HepG2 (cell line): Measurements from ENCODE around the gene EXPH5. TPM values are rescaled to one million over a fixed set of nuclear protein-coding genes. Genes with fewer than 3 reads are reported as not detected.

Experiments
- ADNP ChIP-seq: sonication (generic); formaldehyde crosslinking; IDR thresholded peaks from 2 replicates; pipeline ENCODE4 v1.4.0; 2020; ENCODE audit warnings: missing genetic modification reagents
- ARID4A ChIP-seq: sonication (generic); formaldehyde crosslinking; IDR thresholded peaks from 2 replicates; pipeline ENCODE4 v1.5.0; 2020; ENCODE audit warnings: mild to moderate bottlenecking, missing genetic modification reagents, borderline replicate concordance
- DNMT3B ChIP-seq: conservative IDR thresholded peaks from 2 replicates; pipeline ENCODE4 v1.6.1; 2016; ENCODE audit warnings: missing biosample characterization, control low read depth
- FOXC1 ChIP-seq: sonication (generic); formaldehyde crosslinking; IDR thresholded peaks from 2 replicates; pipeline ENCODE4 v1.8.0; 2022; ENCODE audit warnings: mild to moderate bottlenecking, missing genetic modification reagents, borderline replicate concordance
- HDAC1 ChIP-seq: sonication (generic); formaldehyde crosslinking; IDR thresholded peaks from 2 replicates; pipeline ENCODE4 v1.5.1; 2020; ENCODE audit warnings: mild to moderate bottlenecking, missing genetic modification reagents
- HOXA5 ChIP-seq: sonication (generic); formaldehyde crosslinking; IDR thresholded peaks from 2 replicates; pipeline ENCODE4 v1.4.0; 2020; ENCODE audit warnings: missing genetic modification reagents
- NONO ChIP-seq, 2 experiments: fragments of 450-650 bp in 1 of 2; sonication (generic) in 1 of 2; formaldehyde crosslinking in 1 of 2; IDR thresholded peaks in 1 of 2; conservative IDR thresholded peaks in 1 of 2; 2 replicates each; pipeline versions ENCODE4 v1.6.1 to v1.8.0; 2017 to 2022; ENCODE audit warnings: mild to moderate bottlenecking in 1 of 2, missing genetic modification reagents in 1 of 2, moderate library complexity in 1 of 2
- PHF21A ChIP-seq: sonication (generic); formaldehyde crosslinking; IDR thresholded peaks from 2 replicates; pipeline ENCODE4 v1.5.0; 2020; ENCODE audit warnings: mild to moderate bottlenecking, missing genetic modification reagents
- PRDM4 ChIP-seq: sonication (generic); formaldehyde crosslinking; IDR thresholded peaks from 2 replicates; pipeline ENCODE4 v1.9.0; 2021; ENCODE audit warnings: missing genetic modification reagents, borderline replicate concordance
- RBAK ChIP-seq: sonication (generic); formaldehyde crosslinking; IDR thresholded peaks from 2 replicates; pipeline ENCODE4 v1.5.1; 2020; ENCODE audit warnings: mild to moderate bottlenecking, missing genetic modification reagents
- TCF12 ChIP-seq, 2 experiments: fragments of 450-650 bp in 1 of 2; sonication (generic) in 1 of 2; formaldehyde crosslinking in 1 of 2; IDR thresholded peaks; 2 replicates each; pipeline versions ENCODE4 v1.6.1 to v1.8.0; 2017 to 2022; ENCODE audit warnings: antibody characterized with exemption in 1 of 2, mild to moderate bottlenecking in 1 of 2, missing genetic modification reagents in 1 of 2, moderate library complexity in 1 of 2
- TCF7L2 ChIP-seq: IDR thresholded peaks from 2 replicates; pipeline ENCODE4 v1.6.1; 2011; ENCODE audit warnings: mild to moderate bottlenecking, low read depth, low read length, moderate library complexity
- THYN1 ChIP-seq: sonication (generic); formaldehyde crosslinking; IDR thresholded peaks from 2 replicates; pipeline ENCODE4 v1.8.1; 2023; ENCODE audit warnings: low read depth, mild to moderate bottlenecking, moderate library complexity, missing genetic modification reagents, borderline replicate concordance
- ZBTB26 ChIP-seq: IDR thresholded peaks from 2 replicates; pipeline ENCODE4 v1.6.1; 2016; ENCODE audit warnings: missing compliant biosample characterization, missing genetic modification reagents, borderline replicate concordance
- ZNF282 ChIP-seq: fragments of 450-650 bp; IDR thresholded peaks from 2 replicates; pipeline ENCODE4 v1.6.1; 2018; ENCODE audit not compliant: partially characterized antibody
- ZNF30 ChIP-seq: sonication (generic); formaldehyde crosslinking; IDR thresholded peaks from 2 replicates; pipeline ENCODE4 v1.5.0; 2020; ENCODE audit warnings: mild to moderate bottlenecking, missing genetic modification reagents
- ZNF605 ChIP-seq: sonication (generic); formaldehyde crosslinking; IDR thresholded peaks from 2 replicates; pipeline ENCODE4 v1.8.0; 2022; ENCODE audit warnings: mild to moderate bottlenecking, missing genetic modification reagents
- ZNF749 ChIP-seq: sonication (generic); formaldehyde crosslinking; IDR thresholded peaks from 2 replicates; pipeline ENCODE4 v1.8.0; 2022; ENCODE audit warnings: mild to moderate bottlenecking, missing genetic modification reagents, moderate library complexity, borderline replicate concordance
- ZNF761 ChIP-seq: sonication (generic); formaldehyde crosslinking; conservative IDR thresholded peaks from 2 replicates; pipeline ENCODE4 v1.4.0; 2020; ENCODE audit warnings: mild to moderate bottlenecking, missing genetic modification reagents
- ZNF816 ChIP-seq: sonication (generic); formaldehyde crosslinking; IDR thresholded peaks from 2 replicates; pipeline ENCODE4 v1.8.0; 2022; ENCODE audit warnings: missing genetic modification reagents, mild to moderate bottlenecking, borderline replicate concordance
- polyA plus RNA-seq, 8 experiments: library from polyadenylated mRNA; depleted of rRNA in 3 of 8; stranded (reverse) in 7 of 8; unstranded in 1 of 8; fragments of >200 nt; fragmentation: Illumina TruSeq in 4 of 8; extraction: Trizol in 4 of 8; gene quantifications; 2 replicates each; pipeline versions ENCODE4 v1.2.1 to v1.2.3, GENCODE V29; 2011 to 2016; ENCODE audit warnings: low read depth in 4 of 8, missing spikeins in 1 of 8, mixed read lengths in 1 of 8; ENCODE audit not compliant: insufficient read depth in 1 of 8
- total RNA-seq, 5 experiments: library from RNA; depleted of rRNA; stranded (reverse); fragments of >200 nt; fragmentation: Illumina TruSeq; extraction: Trizol; gene quantifications; 2 replicates each; pipeline ENCODE4 v1.2.3, GENCODE V29; 2016; ENCODE audit warnings: low read depth in 1 of 5

EXPH5 gene
- total and polyA plus RNA-seq, 2 of the 13 experiments (the other 11 are each of a cell fraction or from before 2014, with no cell fraction given), result under 0.01 to 0.02 TPM

DNA sequence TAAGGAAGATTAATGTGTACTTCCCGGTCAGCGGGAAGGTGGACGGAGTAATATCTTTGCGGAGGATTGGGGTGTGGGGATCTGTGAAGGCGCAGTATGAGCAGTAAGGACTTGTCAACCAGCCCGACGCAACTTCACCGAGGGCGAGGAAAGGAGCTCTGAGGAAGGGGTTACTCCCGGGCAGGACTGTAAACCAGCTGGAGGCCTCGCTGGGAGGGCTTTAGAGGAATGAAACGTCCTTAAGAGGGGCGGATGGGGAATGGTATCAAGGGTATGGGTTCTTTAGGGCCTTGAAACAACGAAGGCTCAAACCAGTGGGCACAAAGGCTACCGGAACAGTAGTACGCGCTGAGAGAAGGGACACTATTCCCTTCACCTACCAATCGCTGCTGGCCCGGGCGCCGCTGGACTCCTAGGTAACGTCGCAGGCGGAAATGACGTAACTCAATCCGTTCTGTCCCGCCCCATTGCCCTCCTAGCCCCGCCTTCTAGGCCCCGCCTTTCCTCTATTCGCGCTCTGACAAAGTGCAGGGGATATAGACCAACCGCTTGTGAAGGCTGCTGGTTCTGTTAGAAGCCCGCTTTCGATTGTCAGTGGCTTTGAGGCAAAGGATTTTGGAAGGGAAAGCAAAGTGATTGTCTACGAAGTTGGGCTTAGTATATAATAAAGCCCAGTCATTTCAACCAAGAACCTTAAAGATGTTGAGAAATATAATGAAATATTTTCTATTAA is 126.3 kb downstream of the EXPH5 start, which contains the start of gene C11orf65 (continued):
- TF ChIP-seq NONO (IDR thresholded peaks at IDR 0.05), result no peak
- no peak for TF ChIP-seq NONO (CRISPR knock-in tag; conservative IDR thresholded peaks at IDR 0.05)
- TF ChIP-seq ZBTB26 (CRISPR knock-in tag), result peak; percentile 53; the same call in 1 of the 2 replicates
- 0 out of 2 replicates have a peak, but pooled peaks have one; percentile 16 for TF ChIP-seq PHF21A (CRISPR knock-in tag)
- peak; percentile 63; the same call in 1 of the 2 replicates for TF ChIP-seq DNMT3B (CRISPR knock-in tag)
- TF ChIP-seq ZNF761 (CRISPR knock-in tag), result peak; percentile 65; the same call in 1 of the 2 replicates
- no peak for TF ChIP-seq ZNF282
- TF ChIP-seq ZNF749 (CRISPR knock-in tag), result peak; percentile 47; the same call in 1 of the 2 replicates
- TF ChIP-seq ZNF816 (CRISPR knock-in tag), result no peak
- peak; percentile 50 for TF ChIP-seq HDAC1 (CRISPR knock-in tag)
- TF ChIP-seq RBAK, result no peak
- TF ChIP-seq PRDM4, result no peak
- TF ChIP-seq ZNF30, result no peak
- TF ChIP-seq TCF12 (IDR thresholded peaks at IDR 0.05), result no peak
- TF ChIP-seq TCF12 (CRISPR knock-in tag; IDR thresholded peaks at IDR 0.05), result no peak
- TF ChIP-seq TCF7L2, result no peak
- TF ChIP-seq ZNF605 (CRISPR knock-in tag), result no peak; the same call in none of the 2 replicates
- TF ChIP-seq FOXC1 (CRISPR knock-in tag), result peak; percentile 86; the same call in 1 of the 2 replicates
- peak; percentile 91 for TF ChIP-seq ARID4A (CRISPR knock-in tag)
- no peak for TF ChIP-seq ADNP (CRISPR knock-in tag)
- TF ChIP-seq HOXA5 (CRISPR knock-in tag), result peak; percentile 21; the same call in 1 of the 2 replicates
- no peak for TF ChIP-seq THYN1 (CRISPR knock-in tag)
